Activated naive CD8-positive, alpha-beta T cell treated with anti-CD3 and anti-CD28 coated beads for 36 hours (primary cell): Measurements from ENCODE around the gene GAS2. TPM values are rescaled to one million over a fixed set of nuclear protein-coding genes. Genes with fewer than 3 reads are reported as not detected.

ENCODE experiments used
- DNase-seq: peaks from one replicate; pipeline ENCODE4 v3.0.0; 2021
- H3K27ac Mint-ChIP-seq: one replicate; pipeline ENCODE4 v1.8.0; 2022; ENCODE audit warnings: mild to moderate bottlenecking, moderate library complexity, mixed read lengths
- H3K27me3 Mint-ChIP-seq: one replicate; pipeline ENCODE4 v1.8.0; 2022; ENCODE audit warnings: mild to moderate bottlenecking, mixed read lengths
- H3K36me3 Mint-ChIP-seq: one replicate; pipeline ENCODE4 v1.8.0; 2021; ENCODE audit warnings: mild to moderate bottlenecking, mixed read lengths
- H3K4me1 Mint-ChIP-seq: one replicate; pipeline ENCODE4 v1.8.0; 2021; ENCODE audit warnings: mixed read lengths
- H3K4me3 Mint-ChIP-seq: one replicate; pipeline ENCODE4 v1.8.0; 2022; ENCODE audit warnings: mild to moderate bottlenecking, moderate library complexity, mixed read lengths
- H3K9me3 Mint-ChIP-seq: one replicate; pipeline ENCODE4 v1.8.0; 2022; ENCODE audit warnings: mixed read lengths
- total RNA-seq, 2 experiments: library from RNA; stranded (reverse); gene quantifications; one replicate each; pipeline ENCODE4 v1.2.3, GENCODE V29; 2021

GAS2 gene
- total RNA-seq, 2 experiments from 2014 or later = 1.9 to 2.4 TPM

DNA sequence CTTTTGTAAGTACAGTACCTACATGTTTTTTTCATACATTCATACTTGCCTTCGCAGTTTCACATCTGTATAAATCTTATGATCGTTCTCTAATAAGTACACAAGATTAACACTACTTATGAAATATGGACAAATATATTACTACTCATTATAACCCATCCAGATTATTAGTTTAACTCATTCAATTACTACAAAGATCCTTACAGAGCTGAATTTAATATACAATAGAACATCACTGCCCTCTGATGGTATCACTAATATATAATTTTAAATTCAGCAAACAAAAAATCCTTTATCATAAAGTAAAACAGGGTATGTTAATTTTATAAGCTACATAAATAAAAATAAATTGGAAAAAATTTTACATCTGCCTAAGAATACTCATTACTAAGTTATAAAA, 155.8 kb downstream of the GAS2 start:
- H3K4me1 Mint-ChIP-seq = peaks cover 2% of the 10 kb centered on the region
- peaks cover 5% of the 10 kb centered on the region for H3K9me3 Mint-ChIP-seq
- DNase-seq = no peak
- H3K4me3 Mint-ChIP-seq = no peak overlapping the region
- H3K36me3 Mint-ChIP-seq = peaks cover 44% of the 10 kb centered on the region
- H3K27me3 Mint-ChIP-seq = no peaks in the 10 kb centered on the region
- H3K27ac Mint-ChIP-seq = no peak overlapping the region

DNA sequence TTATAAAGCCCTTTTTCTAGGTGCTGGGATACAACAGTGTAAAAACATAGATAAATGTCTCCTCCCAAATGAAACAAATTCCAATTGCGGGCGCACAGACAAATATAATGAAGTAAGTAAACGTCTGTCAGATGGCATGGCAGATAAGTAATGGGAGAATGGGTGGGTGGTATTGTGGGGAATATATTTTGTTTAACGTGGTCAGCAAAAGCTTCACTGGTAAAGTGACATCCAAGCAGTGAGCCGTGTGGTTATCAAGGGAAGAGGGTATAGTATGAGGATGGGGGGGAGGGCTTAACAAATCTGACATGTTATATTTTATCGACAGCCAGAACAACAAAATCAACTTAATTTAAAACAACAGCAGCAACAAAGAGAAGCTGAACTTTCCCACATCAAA, 162.0 kb downstream of the GAS2 start:
- peaks cover 15% of the 10 kb centered on the region for H3K4me1 Mint-ChIP-seq
- peak overlapping the region; percentile 90 for H3K27ac Mint-ChIP-seq
- peaks cover 14% of the 10 kb centered on the region for H3K36me3 Mint-ChIP-seq
- no peaks in the 10 kb centered on the region for H3K9me3 Mint-ChIP-seq
- H3K27me3 Mint-ChIP-seq = no peaks in the 10 kb centered on the region
- H3K4me3 Mint-ChIP-seq = peak overlapping the region; percentile 84
- DNase-seq = no peak

DNA sequence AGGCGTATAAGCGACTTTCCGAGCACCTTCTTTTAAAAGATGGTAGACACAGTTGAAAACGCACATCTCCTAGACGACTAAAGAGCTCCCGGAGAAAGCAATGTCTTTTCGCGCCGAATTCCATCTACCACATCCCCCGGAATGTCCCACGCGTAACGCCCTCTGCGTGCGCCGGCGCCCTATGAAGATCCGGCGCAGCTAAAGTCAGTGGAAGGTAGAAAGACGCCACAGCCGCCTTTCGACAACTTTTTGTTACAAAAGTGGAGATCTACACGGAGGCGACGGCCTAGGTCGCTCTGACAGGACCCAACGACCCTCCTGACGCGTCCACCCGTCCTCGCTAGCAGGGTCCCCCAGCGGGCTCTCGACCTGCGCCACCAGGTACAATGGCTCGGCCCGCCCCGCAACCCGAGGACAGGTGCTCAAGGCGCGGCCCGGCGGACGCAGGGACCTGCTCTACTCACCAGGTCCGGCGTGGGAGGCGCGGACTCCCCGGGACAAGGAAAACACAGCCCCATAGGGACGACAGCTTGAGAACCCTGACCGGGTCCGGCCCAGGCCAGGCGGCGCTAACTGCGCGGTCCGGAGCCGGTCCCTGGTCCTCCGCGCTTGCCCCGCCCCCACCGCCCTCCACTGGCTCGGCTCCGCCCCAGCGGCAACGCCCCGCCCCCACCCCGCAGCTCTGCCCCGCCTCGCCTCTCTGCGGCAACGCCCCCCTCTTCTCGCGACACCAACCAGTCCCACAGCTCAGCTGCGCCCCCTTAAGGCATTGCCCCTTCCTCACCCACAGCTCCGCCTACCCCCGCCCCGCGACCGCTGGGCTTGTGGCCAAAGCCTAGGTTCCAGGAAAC, 163.0 kb downstream of the GAS2 start, which contains the start of gene SVIP:
SVIP (minus strand) TSS at position 571 of the 851 bp plus-strand sequence; CDS start at position 518, 53 bp downstream.
- peak; percentile 90 for DNase-seq
- no peaks in the 10 kb centered on the region for H3K27me3 Mint-ChIP-seq
- H3K9me3 Mint-ChIP-seq = no peaks in the 10 kb centered on the region
- H3K4me1 Mint-ChIP-seq = peaks cover 15% of the 10 kb centered on the region
- H3K36me3 Mint-ChIP-seq = peaks cover 14% of the 10 kb centered on the region
- peak within 1 kb of the TSS; percentile 84 for H3K4me3 Mint-ChIP-seq
- peak within 1 kb of the TSS; percentile 90 for H3K27ac Mint-ChIP-seq

DNA sequence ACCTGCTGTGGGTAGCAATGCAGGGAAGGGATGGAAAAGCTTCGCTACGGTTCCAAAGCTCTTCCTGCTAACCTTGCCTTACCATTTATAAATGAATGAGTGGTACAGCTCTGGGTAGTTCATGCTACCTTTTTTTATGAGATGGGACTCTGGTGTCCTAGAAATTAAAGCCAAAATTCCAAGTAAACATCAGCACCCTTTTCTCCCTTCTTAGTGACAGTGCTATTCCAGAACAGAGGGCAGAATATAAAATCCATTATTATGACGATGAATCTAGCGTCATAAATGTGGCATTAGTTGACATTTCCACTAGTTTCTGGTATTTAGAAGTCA, 163.6 kb downstream of the GAS2 start:
- Mint-ChIP-seq H3K4me3 (peak overlapping the region; percentile 84), H3K9me3 (no peaks in the 10 kb centered on the region), H3K4me1 (peaks cover 15% of the 10 kb centered on the region), H3K36me3 (peaks cover 11% of the 10 kb centered on the region), H3K27ac (peak overlapping the region; percentile 65), H3K27me3 (no peaks in the 10 kb centered on the region)
- DNase-seq = no peak

DNA sequence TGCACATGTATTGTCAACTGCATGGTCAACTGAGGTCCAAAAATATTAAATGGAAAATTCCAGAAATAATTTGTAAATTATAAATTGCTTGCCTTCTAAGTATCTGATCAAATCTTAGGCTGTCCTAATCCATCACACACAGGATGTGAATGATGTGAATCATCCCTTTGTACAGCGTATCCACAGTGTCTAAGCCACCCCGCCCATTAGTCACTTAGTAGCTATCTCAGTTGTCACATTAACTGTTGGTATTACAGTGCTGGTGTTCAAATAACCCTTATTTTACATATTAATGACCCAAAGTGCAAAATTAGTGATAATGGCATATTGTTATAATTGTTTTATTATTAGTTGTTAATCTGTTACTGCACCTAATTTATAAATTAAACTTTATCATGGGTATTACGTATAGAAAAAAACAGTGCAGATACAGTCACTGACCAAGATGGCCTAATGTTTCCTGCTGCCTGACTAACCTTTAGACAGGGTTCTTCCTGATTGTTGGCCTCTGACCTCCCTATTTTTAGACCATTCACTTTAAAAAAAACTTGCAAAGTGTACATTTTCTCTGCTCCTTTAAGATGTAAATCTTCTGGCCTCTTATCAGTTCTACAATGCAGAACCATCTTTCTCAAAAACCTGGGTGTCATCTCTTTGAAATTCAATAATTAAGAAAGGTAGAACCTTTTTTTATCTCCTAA, 166.1 kb downstream of the GAS2 start:
- H3K9me3 Mint-ChIP-seq = no peaks in the 10 kb centered on the region
- H3K27ac Mint-ChIP-seq = no peak overlapping the region
- peaks cover 6% of the 10 kb centered on the region for H3K36me3 Mint-ChIP-seq
- DNase-seq = no peak
- no peaks in the 10 kb centered on the region for H3K27me3 Mint-ChIP-seq
- H3K4me3 Mint-ChIP-seq = no peak overlapping the region
- peaks cover 11% of the 10 kb centered on the region for H3K4me1 Mint-ChIP-seq

DNA sequence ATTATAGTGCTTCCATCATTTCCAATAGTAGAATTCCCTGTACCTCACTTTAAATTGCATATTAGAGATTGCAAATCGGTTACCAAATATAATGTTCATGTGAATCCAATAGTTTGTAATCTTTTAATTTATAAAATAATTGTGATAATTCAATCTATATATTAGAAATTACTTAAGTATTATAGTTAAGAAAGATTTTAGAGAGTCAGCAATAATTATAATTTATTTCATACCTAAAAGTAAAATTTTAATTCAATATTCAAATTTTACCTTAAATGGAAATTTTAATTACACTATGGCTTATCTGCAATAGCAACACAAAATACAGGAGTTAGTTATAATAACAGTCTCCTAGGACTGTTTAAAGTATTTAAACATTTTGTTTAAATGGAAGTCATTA, 180.3 kb downstream of the GAS2 start:
- Mint-ChIP-seq H3K4me1 (no peaks in the 10 kb centered on the region), H3K36me3 (peaks cover 3% of the 10 kb centered on the region), H3K9me3 (no peaks in the 10 kb centered on the region), H3K4me3 (no peak overlapping the region), H3K27me3 (no peaks in the 10 kb centered on the region), H3K27ac (no peak overlapping the region)
- no peak for DNase-seq

DNA sequence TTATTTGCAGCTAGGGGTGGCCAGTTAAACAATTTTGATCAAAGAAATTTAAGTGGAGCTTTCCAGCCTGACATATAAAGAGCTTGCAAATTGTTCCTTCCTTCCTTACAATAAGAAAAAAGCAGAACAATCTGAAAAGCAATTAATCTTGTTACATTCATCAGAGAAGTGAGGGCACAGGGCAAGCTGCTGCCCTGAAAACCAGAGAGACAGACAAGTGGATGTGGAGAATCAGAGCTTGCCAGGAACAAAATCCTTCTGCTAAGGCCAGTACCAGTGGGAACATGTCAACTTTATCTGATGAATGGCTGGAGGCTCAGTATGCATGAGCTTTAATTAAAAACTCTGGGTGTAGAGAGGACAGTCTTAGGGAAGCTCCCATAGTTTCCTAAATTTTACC, 185.1 kb downstream of the GAS2 start:
- no peak overlapping the region for H3K4me3 Mint-ChIP-seq
- no peak overlapping the region for H3K27ac Mint-ChIP-seq
- H3K36me3 Mint-ChIP-seq = peaks cover 6% of the 10 kb centered on the region
- DNase-seq = no peak
- no peaks in the 10 kb centered on the region for H3K27me3 Mint-ChIP-seq
- H3K9me3 Mint-ChIP-seq = peaks cover 2% of the 10 kb centered on the region
- H3K4me1 Mint-ChIP-seq = no peaks in the 10 kb centered on the region

DNA sequence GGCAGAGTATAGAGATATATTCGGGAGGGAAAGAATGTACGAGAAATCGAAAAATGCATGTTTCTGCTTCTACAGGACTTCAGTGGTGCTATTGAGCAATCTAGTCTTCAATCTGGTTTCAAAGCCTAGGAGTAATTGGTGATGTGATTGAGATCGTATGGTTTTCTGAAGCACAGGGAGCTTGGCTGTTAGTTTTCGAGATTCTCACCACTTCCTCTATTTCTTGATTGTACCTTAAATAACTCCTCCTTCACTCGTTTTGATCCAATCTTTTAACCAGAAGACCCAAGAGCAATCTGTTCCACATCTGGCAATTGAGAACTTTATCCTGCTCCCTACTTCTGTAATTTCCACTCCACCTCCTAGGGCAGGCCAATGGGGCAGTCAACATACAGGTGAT, 193.3 kb downstream of the GAS2 start:
- Mint-ChIP-seq H3K36me3 (peaks cover 4% of the 10 kb centered on the region), H3K9me3 (no peaks in the 10 kb centered on the region), H3K27ac (no peak overlapping the region), H3K4me1 (no peaks in the 10 kb centered on the region), H3K4me3 (no peak overlapping the region), H3K27me3 (no peaks in the 10 kb centered on the region)
- no peak for DNase-seq

DNA sequence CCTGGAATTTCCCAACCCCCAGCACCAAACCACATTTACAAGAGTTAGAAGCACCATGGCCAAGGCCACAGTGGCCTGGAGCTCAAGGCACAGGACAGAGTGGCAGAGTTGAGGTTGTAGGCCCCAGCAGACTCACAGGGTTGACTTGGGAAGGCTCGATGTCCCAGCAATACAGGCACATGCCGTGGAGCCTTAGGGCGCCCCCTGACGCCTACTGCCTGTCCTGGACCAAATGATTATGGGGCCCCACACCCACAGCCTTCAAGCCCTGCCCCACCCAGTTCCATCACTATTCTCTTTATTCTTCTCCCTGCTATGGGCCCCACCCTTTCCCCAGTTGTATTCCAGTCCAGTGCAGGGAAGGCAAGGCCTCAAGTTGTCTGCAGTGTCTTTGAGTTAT, 193.8 kb downstream of the GAS2 start, which contains the start of gene CCDC179:
CCDC179 (minus strand) TSS at position 234 of the 400 bp plus-strand sequence; CDS start at position 181, 53 bp downstream.
- Mint-ChIP-seq H3K4me3 (no peak within 1 kb of the TSS), H3K27ac (no peak within 1 kb of the TSS), H3K9me3 (no peaks in the 10 kb centered on the region), H3K4me1 (no peaks in the 10 kb centered on the region), H3K36me3 (peaks cover 5% of the 10 kb centered on the region), H3K27me3 (no peaks in the 10 kb centered on the region)
- no peak for DNase-seq

Other genes with a start within 250 kb of the GAS2 start
- gene FANCF, start 40.8 kb upstream of the GAS2 start, total RNA-seq = 10 to 100 TPM; 14.0 to 15.8 TPM
- 10 to 100 TPM; 79.4 to 86.7 TPM for gene SVIP, start 163.2 kb downstream of the GAS2 start, total RNA-seq
- gene CCDC179, start 193.9 kb downstream of the GAS2 start, total RNA-seq = not detected